Measurements from ENCODE around the gene POU3F1.

Gene POU3F1

DNA sequence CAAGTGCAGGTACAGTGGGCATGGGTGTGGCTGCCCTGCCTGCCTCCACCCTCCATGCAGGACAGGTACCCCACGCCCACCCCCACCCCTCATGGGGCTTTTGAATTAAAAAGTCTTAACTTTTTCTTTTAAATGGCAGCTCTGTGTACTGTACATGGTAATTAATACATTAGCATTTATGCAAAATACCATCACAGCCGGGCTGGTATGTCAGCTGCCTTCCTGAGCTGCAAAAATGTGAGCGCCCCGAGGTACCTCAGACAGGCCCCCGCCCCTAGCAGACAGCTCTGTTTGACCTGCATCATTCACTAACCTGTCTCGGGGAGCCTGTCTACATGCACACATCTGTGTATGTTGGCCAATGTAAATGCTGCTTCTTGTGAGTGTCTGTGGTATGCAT lies 42.2 kb upstream of the POU3F1 start:
- Histone ChIP-seq H3K4me3 (replicated peaks; ENCODE audit: insufficient read depth, low read length) (no peak overlapping the region), H3K27ac (replicated peaks) (no peak overlapping the region), H3K27me3 (ENCODE audit: insufficient read depth, poor library complexity, severe bottlenecking) (peaks cover 3% of the 10 kb centered on the region)
- no peak for TF ChIP-seq POLR2AphosphoS5 (IDR thresholded peaks at IDR 0.05; ENCODE audit: low read depth)
- TF ChIP-seq, protein P1, sequence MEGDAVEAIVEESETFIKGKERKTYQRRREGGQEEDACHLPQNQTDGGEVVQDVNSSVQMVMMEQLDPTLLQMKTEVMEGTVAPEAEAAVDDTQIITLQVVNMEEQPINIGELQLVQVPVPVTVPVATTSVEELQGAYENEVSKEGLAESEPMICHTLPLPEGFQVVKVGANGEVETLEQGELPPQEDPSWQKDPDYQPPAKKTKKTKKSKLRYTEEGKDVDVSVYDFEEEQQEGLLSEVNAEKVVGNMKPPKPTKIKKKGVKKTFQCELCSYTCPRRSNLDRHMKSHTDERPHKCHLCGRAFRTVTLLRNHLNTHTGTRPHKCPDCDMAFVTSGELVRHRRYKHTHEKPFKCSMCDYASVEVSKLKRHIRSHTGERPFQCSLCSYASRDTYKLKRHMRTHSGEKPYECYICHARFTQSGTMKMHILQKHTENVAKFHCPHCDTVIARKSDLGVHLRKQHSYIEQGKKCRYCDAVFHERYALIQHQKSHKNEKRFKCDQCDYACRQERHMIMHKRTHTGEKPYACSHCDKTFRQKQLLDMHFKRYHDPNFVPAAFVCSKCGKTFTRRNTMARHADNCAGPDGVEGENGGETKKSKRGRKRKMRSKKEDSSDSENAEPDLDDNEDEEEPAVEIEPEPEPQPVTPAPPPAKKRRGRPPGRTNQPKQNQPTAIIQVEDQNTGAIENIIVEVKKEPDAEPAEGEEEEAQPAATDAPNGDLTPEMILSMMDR (IDR thresholded peaks at IDR 0.05; ENCODE audit: insufficient read depth, low read length), result no peak
- no peak for TF ChIP-seq SPI1 (IDR thresholded peaks at IDR 0.05; ENCODE audit: borderline replicate concordance, low read depth)
- TF ChIP-seq GABPA (IDR thresholded peaks at IDR 0.05; ENCODE audit: low read depth), result no peak
- TF ChIP-seq, protein P2, sequence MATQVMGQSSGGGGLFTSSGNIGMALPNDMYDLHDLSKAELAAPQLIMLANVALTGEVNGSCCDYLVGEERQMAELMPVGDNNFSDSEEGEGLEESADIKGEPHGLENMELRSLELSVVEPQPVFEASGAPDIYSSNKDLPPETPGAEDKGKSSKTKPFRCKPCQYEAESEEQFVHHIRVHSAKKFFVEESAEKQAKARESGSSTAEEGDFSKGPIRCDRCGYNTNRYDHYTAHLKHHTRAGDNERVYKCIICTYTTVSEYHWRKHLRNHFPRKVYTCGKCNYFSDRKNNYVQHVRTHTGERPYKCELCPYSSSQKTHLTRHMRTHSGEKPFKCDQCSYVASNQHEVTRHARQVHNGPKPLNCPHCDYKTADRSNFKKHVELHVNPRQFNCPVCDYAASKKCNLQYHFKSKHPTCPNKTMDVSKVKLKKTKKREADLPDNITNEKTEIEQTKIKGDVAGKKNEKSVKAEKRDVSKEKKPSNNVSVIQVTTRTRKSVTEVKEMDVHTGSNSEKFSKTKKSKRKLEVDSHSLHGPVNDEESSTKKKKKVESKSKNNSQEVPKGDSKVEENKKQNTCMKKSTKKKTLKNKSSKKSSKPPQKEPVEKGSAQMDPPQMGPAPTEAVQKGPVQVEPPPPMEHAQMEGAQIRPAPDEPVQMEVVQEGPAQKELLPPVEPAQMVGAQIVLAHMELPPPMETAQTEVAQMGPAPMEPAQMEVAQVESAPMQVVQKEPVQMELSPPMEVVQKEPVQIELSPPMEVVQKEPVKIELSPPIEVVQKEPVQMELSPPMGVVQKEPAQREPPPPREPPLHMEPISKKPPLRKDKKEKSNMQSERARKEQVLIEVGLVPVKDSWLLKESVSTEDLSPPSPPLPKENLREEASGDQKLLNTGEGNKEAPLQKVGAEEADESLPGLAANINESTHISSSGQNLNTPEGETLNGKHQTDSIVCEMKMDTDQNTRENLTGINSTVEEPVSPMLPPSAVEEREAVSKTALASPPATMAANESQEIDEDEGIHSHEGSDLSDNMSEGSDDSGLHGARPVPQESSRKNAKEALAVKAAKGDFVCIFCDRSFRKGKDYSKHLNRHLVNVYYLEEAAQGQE (IDR thresholded peaks at IDR 0.05; ENCODE audit: insufficient replicate concordance, low read depth), result no peak
- no peak for DNase-seq (ENCODE audit: low read depth in 1 of 2, low spot score in 1 of 2)

- TF ChIP-seq, protein P2 (IDR thresholded peaks at IDR 0.05; ENCODE audit: insufficient replicate concordance, low read depth), result no peak
- TF ChIP-seq SPI1 (IDR thresholded peaks at IDR 0.05; ENCODE audit: borderline replicate concordance, low read depth) (no peak), GABPA (IDR thresholded peaks at IDR 0.05; ENCODE audit: low read depth) (no peak), POLR2AphosphoS5 (IDR thresholded peaks at IDR 0.05; ENCODE audit: low read depth) (no peak)
- TF ChIP-seq, protein P1 (IDR thresholded peaks at IDR 0.05; ENCODE audit: insufficient read depth, low read length), result no peak
- H3K27me3 ChIP-seq (ENCODE audit: insufficient read depth, poor library complexity, severe bottlenecking), result no peaks in the 10 kb centered on the region
- no peak overlapping the region for H3K27ac ChIP-seq (replicated peaks)
- no peak overlapping the region for H3K4me3 ChIP-seq (replicated peaks; ENCODE audit: insufficient read depth, low read length)
- no peak for DNase-seq (ENCODE audit: low read depth in 1 of 2, low spot score in 1 of 2)
Observed at GRCh38 chr1:38088366-38088765, 41.8 kb upstream of the POU3F1 start.

DNA sequence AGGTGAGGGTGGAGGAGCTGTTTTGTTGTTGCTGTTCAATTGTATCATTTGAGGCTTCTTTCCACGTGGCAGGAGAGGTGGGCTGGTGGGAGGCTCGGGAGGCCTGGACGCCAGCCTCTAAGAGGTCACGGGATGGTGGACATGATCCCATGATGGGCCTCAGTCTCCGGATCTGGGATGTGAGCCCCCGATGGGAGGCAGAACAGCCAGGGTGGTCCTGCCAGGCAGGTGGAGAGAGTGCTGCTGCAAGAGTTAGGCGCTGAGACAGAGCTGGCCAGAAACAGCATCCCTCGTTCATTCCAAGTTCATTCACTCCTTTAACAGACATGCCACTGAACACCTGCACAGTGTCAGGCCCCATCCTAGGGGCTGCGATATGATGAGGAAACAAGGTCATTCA lies 41.1 kb upstream of the POU3F1 start:
- no peaks in the 10 kb centered on the region for H3K27me3 ChIP-seq (ENCODE audit: insufficient read depth, poor library complexity, severe bottlenecking)

DNA sequence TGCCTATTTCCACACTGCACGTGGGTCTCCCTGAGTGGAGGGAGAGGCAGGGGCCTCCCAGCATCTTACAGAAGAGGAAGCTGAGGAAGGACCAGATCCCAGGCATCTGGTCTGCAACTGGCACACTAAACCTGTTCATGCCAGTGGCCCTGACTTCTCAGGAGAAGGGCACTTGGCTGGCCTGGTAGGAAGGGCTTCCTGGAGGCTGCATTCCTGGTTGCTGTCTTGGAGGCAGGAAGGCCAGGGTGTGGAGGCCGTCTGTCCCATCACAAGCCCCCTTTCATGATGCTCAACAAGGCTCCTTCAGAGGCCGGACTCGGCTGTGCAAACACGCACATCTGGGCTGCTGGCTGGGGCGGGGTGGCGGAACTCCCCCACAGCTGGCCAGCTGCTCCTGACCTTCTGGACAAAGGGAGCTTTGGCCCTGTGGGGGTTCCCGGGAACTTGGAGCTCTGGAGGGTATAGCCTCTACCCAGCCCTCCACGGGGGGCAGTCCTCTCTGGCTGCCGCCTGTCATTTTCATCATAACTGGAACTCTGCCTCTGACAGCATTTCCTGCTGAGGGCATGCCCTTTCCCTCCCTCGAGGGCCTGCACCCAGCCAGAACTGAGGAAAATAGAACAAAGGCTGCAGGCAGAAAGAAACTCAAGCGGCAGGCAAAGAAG lies 39.2 kb upstream of the POU3F1 start:
- TF ChIP-seq SPI1 (IDR thresholded peaks at IDR 0.05; ENCODE audit: borderline replicate concordance, low read depth), result no peak
- TF ChIP-seq, protein P2 (IDR thresholded peaks at IDR 0.05; ENCODE audit: insufficient replicate concordance, low read depth), result no peak
- no peak for TF ChIP-seq GABPA (IDR thresholded peaks at IDR 0.05; ENCODE audit: low read depth)
- TF ChIP-seq, protein P1 (IDR thresholded peaks at IDR 0.05; ENCODE audit: insufficient read depth, low read length), result no peak
- TF ChIP-seq POLR2AphosphoS5 (IDR thresholded peaks at IDR 0.05; ENCODE audit: low read depth), result no peak
- no peak overlapping the region for H3K4me3 ChIP-seq (replicated peaks; ENCODE audit: insufficient read depth, low read length)
- no peaks in the 10 kb centered on the region for H3K27me3 ChIP-seq (ENCODE audit: insufficient read depth, poor library complexity, severe bottlenecking)

More for the DNA sequence above, 41.1 kb upstream of the POU3F1 start:
- no peak for TF ChIP-seq GABPA (IDR thresholded peaks at IDR 0.05; ENCODE audit: low read depth)
- no peak overlapping the region for H3K4me3 ChIP-seq (replicated peaks; ENCODE audit: insufficient read depth, low read length)
- H3K27ac ChIP-seq (replicated peaks), result no peak overlapping the region
- no peak for DNase-seq (ENCODE audit: low read depth in 1 of 2, low spot score in 1 of 2)

More for the DNA sequence above, 39.2 kb upstream of the POU3F1 start:
- DNase-seq (ENCODE audit: low read depth in 1 of 2, low spot score in 1 of 2), result no peak
- no peak overlapping the region for H3K27ac ChIP-seq (replicated peaks)
